ENCODE results near the gene PHETA1. TPM values are rescaled to one million over a fixed set of nuclear protein-coding genes. Genes with fewer than 3 reads are reported as not detected.
"Not testable (repeated sequence)": the region's sequence is repeated elsewhere in the genome, so short reads cannot be mapped to it uniquely, and the experiment has no call there.

The PHETA1 gene
- total and polyA plus RNA-seq, 2 donors (not counting 1 experiment from before 2014, with no cell fraction given) = 7.4 to 9.4 TPM

DNA sequence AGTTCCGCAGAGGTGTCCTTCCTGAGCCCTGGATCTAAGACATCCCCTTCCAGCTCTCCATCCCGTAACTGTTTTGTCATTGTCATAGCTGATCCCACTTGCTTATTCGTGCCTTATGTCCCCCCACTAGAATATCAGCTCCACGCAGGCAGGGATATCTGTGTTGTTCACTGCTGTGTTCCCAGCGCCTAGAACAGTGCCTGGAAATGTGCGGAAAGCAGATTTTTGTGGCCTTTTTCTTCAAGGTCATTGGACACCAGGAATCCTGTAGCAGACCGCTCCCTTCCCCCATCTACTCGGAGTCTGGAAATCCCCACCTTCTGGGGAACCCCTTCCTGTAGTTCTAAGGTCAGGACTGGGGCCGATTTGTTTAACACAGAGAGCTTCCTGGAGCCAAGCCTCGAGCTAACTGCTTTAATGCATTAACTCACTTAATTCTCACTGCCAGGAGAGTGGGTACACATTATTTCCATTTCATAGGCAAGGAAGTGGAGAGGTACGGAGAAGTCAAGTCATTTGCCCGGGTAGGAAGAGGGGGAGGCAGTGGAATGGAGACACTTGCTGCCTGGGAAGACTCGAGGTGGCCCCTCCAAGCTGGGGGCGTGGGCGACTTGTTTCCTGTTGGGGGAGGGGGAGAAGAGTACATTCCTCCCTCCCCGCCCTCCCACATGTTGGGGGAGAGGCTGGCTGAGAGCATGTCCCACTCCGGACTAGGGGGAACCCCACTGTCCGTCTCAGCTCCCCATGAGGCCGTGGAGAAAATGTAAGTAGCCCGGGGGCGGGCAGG is 35.7 kb upstream of the PHETA1 start:
- H3K4me1 Mint-ChIP-seq = peaks cover 57% of the 10 kb centered on the region
- TF ChIP-seq, protein P1, sequence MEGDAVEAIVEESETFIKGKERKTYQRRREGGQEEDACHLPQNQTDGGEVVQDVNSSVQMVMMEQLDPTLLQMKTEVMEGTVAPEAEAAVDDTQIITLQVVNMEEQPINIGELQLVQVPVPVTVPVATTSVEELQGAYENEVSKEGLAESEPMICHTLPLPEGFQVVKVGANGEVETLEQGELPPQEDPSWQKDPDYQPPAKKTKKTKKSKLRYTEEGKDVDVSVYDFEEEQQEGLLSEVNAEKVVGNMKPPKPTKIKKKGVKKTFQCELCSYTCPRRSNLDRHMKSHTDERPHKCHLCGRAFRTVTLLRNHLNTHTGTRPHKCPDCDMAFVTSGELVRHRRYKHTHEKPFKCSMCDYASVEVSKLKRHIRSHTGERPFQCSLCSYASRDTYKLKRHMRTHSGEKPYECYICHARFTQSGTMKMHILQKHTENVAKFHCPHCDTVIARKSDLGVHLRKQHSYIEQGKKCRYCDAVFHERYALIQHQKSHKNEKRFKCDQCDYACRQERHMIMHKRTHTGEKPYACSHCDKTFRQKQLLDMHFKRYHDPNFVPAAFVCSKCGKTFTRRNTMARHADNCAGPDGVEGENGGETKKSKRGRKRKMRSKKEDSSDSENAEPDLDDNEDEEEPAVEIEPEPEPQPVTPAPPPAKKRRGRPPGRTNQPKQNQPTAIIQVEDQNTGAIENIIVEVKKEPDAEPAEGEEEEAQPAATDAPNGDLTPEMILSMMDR (IDR thresholded peaks at IDR 0.05) = no peak
- no peak for TF ChIP-seq EZH2 (IDR thresholded peaks at IDR 0.05; ENCODE audit: borderline replicate concordance, insufficient read depth, low read depth, low read length, poor library complexity, severe bottlenecking)
- ChIA-PET CTCF (interaction anchor here (0.9 to 22.7 kb wide), 9 partner anchors 7 to 282 kb away, joined by 3 to 1472 read pairs (median 4); partner anchors contain the start of genes ACAD10 and BRAP), POLR2A (interaction anchor here (0.6 to 1.9 kb wide), 10 partner anchors 11 to 72 kb away, joined by 3 to 8 read pairs (median 3); no protein-coding TSS in a partner anchor)
- no peaks in the 10 kb centered on the region for H3K9me3 Mint-ChIP-seq (ENCODE audit: insufficient read depth)
- 36% methylated on average over 14 of the region's 21 CpGs for WGBS (ENCODE audit: insufficient coverage)
- no peak for ATAC-seq (ENCODE audit: low read depth)
- Histone ChIP-seq H3K27me3 (replicated peaks in 1 of 4; ENCODE audit: control extremely low read depth in 1 of 4, control insufficient read depth in 3 of 4, insufficient read depth in 4 of 4, low read length in 3 of 4) (no peaks in the 10 kb centered on the region), H2AFZ (ENCODE audit: insufficient read depth, low read depth, low read length, poor library complexity, severe bottlenecking) (peak overlapping the region; percentile 56), H3K79me2 (ENCODE audit: control insufficient read depth, insufficient read depth, low read length) (peaks cover 37% of the 10 kb centered on the region), H4K20me1 (ENCODE audit: control insufficient read depth, insufficient read depth, low read length, poor library complexity, severe bottlenecking) (peaks cover 33% of the 10 kb centered on the region), H3K4me1 (ENCODE audit: control insufficient read depth in 2 of 2, insufficient read depth in 2 of 2, low read length in 2 of 2) (peaks cover 50 to 64% of the 10 kb centered on the region in 2 donors), H3K36me3 (replicated peaks in 1 of 2; ENCODE audit: control extremely low read depth in 1 of 2, control insufficient read depth in 1 of 2, extremely low read depth in 1 of 2, insufficient read depth in 2 of 2, low read length in 1 of 2) (no peaks in the 10 kb centered on the region), H3K27ac (ENCODE audit: low read length in 2 of 2) (peak overlapping the region; percentile 73 to 97), H3K9me3 (ENCODE audit: control extremely low read depth in 1 of 3, control insufficient read depth in 2 of 3, insufficient read depth in 1 of 3, low read length in 2 of 3) (no peaks in the 10 kb centered on the region), H3K9ac (ENCODE audit: low read length) (peak overlapping the region; percentile 97), H3K4me2 (replicated peaks; ENCODE audit: low read depth, low read length, poor library complexity, severe bottlenecking) (peak overlapping the region; percentile 95), H3K4me3 (ENCODE audit: control extremely low read depth in 1 of 5, extremely low read depth in 1 of 5, insufficient read depth in 1 of 5, low read depth in 2 of 5, low read length in 4 of 5) (peak overlapping the region; percentile 5 to 94 (median 58))
- H3K27me3 Mint-ChIP-seq = no peaks in the 10 kb centered on the region
- peak overlapping the region; percentile 84 for H3K27ac Mint-ChIP-seq
- H3K4me3 Mint-ChIP-seq = peak overlapping the region; percentile 85
- intact Hi-C loops (cut with micrococcal nuclease) = loop anchor here (1.0 to 5.0 kb wide), 4 partner anchors 31 to 358 kb away; no protein-coding TSS in a partner anchor
- DNase-seq = peak; percentile 81

DNA sequence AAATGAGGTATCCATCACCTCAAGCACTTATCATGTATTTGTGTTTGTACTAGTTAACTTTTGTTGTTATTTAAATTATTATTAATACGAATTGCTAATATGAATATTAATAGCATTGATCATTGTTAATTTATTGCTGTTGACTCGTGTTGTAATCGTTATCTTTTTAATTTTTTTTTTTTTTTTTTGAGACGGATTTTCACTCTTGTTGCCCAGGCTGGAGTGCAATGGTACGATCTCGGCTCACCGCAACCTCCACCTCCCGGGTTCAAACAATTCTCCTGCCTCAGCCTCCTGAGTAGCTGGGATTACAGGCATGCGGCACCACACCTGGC is 33.6 kb upstream of the PHETA1 start:
- peaks cover 12% of the 10 kb centered on the region for H4K20me1 ChIP-seq (ENCODE audit: control insufficient read depth, insufficient read depth, low read length, poor library complexity, severe bottlenecking)
- no CpG with 5 or more reads among the region's 9 CpGs for WGBS (ENCODE audit: insufficient coverage)
- peak overlapping the region; percentile 95 for H3K4me2 ChIP-seq (replicated peaks; ENCODE audit: low read depth, low read length, poor library complexity, severe bottlenecking)
- H3K27ac ChIP-seq (ENCODE audit: low read length in 2 of 2) = peak overlapping the region in 1 of 2 donors; percentile 97
- H3K9me3 ChIP-seq (ENCODE audit: control extremely low read depth in 1 of 3, control insufficient read depth in 2 of 3, insufficient read depth in 1 of 3, low read length in 2 of 3); H3K9ac ChIP-seq (ENCODE audit: low read length); H3K27me3 Mint-ChIP-seq; H3K27ac Mint-ChIP-seq; H3K4me3 ChIP-seq (ENCODE audit: control extremely low read depth in 1 of 5, extremely low read depth in 1 of 5, insufficient read depth in 1 of 5, low read depth in 2 of 5, low read length in 4 of 5); ATAC-seq (ENCODE audit: low read depth); intact Hi-C loops (cut with micrococcal nuclease); DNase-seq; H3K9me3 Mint-ChIP-seq (ENCODE audit: insufficient read depth); H3K27me3 ChIP-seq (replicated peaks in 1 of 4; ENCODE audit: control extremely low read depth in 1 of 4, control insufficient read depth in 3 of 4, insufficient read depth in 4 of 4, low read length in 3 of 4); H3K36me3 ChIP-seq (replicated peaks in 1 of 2; ENCODE audit: control extremely low read depth in 1 of 2, control insufficient read depth in 1 of 2, extremely low read depth in 1 of 2, insufficient read depth in 2 of 2, low read length in 1 of 2): not testable (repeated sequence)
- CTCF ChIA-PET = interaction anchor here (0.7 to 22.7 kb wide), 6 partner anchors 10 to 127 kb away, joined by 3 to 1472 read pairs (median 4); no protein-coding TSS in a partner anchor
- peak overlapping the region; percentile 85 for H3K4me3 Mint-ChIP-seq
- peaks cover 32 to 54% of the 10 kb centered on the region in 2 donors for H3K4me1 ChIP-seq (ENCODE audit: control insufficient read depth in 2 of 2, insufficient read depth in 2 of 2, low read length in 2 of 2)
- POLR2A ChIA-PET = interaction anchor here (0.7 to 1.4 kb wide), 3 partner anchors 35 to 49 kb away, joined by 4 to 14 read pairs (median 6); no protein-coding TSS in a partner anchor
- H2AFZ ChIP-seq (ENCODE audit: insufficient read depth, low read depth, low read length, poor library complexity, severe bottlenecking) = peak overlapping the region; percentile 80
- H3K4me1 Mint-ChIP-seq = peaks cover 47% of the 10 kb centered on the region
- peaks cover 16% of the 10 kb centered on the region for H3K79me2 ChIP-seq (ENCODE audit: control insufficient read depth, insufficient read depth, low read length)
